NCI-H524 (cell line): ENCODE results near the gene MEA1.

Experiments
- DNase-seq, 2 experiments: peaks; one replicate each; lab custom pipeline; 2025; lab: John Stamatoyannopoulos, UW

Gene MEA1

DNA sequence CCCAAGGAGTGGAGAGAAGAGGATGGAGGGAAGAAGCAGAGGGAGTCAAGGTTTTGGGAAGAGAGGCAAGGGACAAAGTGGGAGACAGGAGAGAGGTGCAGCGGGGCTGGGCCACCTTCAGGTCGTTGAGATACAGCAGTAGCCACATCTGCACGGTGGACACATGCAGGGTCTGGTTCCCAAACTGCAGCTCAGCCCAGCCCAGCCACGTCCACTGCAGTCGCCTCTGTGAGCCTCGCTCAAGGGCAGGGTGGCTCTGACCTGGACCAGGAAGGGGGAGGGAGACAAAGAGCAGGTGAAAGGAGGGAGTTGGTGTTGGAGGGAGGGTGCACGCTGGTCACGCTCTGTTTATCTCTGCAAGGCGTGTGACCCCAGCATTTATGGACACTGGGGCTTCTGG, 25.0 kb upstream of the MEA1 start:
- DNase-seq = no peak

- no peak for DNase-seq
These were observed 24.0 kb upstream of the MEA1 start for GRCh38 chr6:43037706-43038105.

GRCh38 chr6:43037197-43037596, 23.5 kb upstream of the MEA1 start:
- DNase-seq = no peak

- DNase-seq = no peak
These were observed 23.0 kb upstream of the MEA1 start for GRCh38 chr6:43036712-43037111.

GRCh38 chr6:43035495-43036194, 21.9 kb upstream of the MEA1 start:
- no peak for DNase-seq

DNA sequence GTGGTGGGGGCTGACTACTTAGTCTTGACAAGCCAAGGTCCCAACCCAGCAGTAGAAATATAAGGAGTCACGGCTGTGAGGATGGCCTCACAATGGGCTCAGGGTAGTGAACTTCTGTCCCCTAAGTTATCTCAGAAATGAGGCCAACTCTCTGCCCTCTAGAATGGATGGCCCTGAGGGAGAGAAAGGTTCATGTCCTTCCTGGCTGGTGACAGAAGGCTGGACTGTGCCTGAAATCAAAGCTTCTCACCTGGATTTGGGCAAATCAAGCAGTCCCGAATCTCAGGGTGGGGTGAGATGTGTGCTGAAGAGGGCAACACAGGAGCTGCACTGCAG, 20.4 kb upstream of the MEA1 start:
- no peak for DNase-seq

DNA sequence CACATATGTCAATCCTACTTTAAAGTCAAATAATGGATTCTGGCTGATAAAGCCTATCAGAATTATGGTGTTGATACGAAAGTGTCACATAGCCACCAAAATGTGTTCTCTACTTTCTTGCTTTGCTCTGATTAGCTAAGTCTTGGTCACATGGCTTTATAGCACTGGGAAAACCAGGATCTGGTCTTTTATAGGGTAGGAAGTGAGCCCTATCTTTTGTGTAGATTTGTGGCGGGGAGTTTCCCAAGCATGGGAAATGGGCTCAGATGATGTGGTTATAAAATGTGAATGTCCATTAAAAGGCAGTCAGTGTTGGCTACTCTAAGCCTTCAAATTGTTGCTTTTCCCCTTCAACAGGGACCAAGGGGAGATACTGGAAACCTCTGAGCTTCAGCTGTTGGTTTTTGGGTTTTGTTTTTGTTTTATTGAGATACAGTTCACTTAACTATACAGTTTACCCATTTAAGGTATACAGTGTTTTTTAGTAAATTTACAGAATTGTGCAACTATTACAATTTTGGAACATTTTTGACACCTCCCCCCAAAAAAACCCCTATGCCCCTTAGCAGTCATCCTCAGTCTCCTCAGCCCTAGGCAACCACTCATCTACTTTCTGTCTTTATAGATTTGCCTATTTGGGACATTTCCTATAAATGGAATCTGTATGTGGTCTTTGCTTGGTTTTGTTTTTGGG, 19.9 kb upstream of the MEA1 start:
- no peak for DNase-seq

- no peak for DNase-seq
These were observed 18.6 kb upstream of the MEA1 start for GRCh38 chr6:43032326-43032725.

GRCh38 chr6:43029120-43029519, 15.4 kb upstream of the MEA1 start:
- DNase-seq = no peak

DNA sequence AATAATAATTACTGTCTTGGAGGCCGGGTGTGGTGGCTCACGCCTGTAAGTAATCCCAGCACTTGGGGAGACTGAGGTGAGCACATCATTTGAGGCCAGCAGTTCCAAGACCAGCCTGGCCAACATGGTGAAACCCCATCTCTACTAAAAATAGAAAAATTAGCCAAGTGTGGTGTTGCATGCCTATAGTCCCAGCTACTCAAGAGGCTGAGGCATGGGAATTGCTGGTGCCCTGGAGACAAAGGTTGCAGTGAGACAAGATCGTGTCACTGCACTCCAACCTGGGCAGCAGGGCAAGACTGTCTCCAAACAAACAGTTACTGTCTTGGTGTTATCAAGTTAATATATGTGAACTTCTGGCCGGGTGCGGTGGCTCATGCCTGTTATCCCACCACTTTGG, 12.6 kb upstream of the MEA1 start:
- no peak for DNase-seq

DNA sequence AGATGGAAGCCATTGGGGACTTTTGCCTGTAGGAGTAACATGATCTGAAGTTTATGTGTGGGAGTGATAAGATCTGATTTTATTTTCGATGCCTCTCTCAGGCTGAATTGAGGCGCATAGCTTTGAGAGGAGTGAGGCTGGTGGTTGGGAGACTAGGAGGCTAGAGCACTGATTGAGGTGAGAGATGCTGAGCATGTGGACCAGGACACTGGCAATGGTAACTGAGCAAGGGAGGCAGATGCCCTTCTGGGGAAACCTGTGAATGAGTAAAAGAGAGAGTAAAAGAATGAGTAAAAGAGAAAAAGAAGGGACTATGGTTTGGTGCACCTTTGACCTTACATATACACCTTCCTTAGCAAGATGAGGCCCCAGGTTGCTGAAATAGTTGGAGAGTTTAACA, 10.7 kb upstream of the MEA1 start:
- no peak for DNase-seq

- peak in 1 of 2 experiments; percentile 60 for DNase-seq
These were observed 7.7 kb upstream of the MEA1 start, which contains the start of gene RRP36 for GRCh38 chr6:43021270-43022047. RRP36 (plus strand) TSS chr6:43021623; CDS start chr6:43021655, 32 bp downstream.

DNA sequence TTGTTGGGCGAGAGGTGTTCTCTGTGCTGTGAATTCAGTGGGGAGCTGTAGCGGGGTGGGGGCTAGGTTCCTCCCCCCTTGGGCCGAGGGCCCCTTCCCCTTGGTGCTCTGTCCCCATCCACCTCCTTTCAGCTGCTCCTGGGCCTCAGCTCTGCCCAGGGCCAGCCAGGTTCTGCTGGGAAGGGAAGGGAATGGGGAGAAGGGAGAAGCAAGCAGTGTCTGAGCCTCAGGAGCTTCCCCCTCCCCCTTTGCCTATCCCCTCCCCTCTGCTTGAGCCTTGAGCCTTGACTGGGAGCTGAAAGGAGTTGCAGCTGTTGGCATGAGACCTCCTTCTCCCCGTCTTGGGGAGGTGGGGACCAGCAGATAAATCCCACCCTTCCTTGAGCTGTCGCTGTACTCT, 7.1 kb upstream of the MEA1 start:
- DNase-seq = peak in 1 of 2 experiments; percentile 38

DNA sequence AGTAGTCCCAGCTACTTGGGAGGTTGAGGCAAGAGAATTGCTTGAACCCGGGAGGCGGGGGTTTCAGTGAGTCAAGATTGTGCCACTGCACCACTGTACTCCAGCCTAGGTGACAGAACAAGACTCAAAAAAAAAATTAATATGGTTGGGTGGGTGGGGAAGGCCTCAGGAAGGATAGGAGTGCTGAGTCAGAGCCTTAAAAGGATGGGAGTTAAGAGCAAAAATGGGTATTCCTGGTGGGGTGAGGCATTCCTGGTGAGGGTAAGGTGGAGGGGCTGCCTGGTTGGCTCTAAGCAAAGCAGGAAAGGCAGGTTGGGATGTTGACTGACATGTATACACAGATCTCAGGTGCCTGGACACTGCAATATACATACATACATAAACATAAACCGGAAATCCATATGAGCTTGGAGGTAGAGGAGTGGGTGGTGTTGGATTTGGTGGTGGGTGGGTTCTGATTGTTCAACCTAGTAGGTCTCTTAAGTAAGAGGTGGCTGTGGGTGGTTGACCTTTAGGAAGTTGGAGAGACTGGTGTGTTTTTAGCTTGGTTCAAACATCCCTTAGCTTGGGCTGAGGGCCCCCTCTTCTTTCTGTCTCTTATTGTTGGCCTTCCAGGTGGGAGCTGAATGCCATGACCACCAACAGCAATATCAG, 6.4 kb upstream of the MEA1 start:
- DNase-seq = no peak

- no peak for DNase-seq
These were observed 5.4 kb upstream of the MEA1 start for GRCh38 chr6:43019152-43019551.

DNA sequence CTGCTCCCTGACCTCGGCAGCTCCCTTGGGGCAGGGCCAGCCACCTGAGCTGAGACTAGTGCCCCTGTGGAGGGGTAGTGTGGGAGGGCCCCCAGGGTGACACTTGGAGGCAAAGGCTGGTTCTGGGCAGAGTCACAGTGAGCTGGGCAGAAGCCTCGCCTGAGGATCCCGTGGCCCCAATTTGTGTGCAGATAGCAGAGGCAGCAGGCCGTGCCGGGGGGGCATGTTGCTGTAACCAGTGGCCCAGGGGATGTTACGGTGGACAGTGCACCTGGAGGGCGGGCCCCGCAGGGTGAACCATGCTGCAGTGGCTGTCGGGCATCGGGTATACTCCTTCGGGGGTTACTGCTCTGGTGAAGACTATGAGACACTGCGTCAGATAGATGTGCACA, 3.2 kb upstream of the MEA1 start:
- no peak for DNase-seq

DNA sequence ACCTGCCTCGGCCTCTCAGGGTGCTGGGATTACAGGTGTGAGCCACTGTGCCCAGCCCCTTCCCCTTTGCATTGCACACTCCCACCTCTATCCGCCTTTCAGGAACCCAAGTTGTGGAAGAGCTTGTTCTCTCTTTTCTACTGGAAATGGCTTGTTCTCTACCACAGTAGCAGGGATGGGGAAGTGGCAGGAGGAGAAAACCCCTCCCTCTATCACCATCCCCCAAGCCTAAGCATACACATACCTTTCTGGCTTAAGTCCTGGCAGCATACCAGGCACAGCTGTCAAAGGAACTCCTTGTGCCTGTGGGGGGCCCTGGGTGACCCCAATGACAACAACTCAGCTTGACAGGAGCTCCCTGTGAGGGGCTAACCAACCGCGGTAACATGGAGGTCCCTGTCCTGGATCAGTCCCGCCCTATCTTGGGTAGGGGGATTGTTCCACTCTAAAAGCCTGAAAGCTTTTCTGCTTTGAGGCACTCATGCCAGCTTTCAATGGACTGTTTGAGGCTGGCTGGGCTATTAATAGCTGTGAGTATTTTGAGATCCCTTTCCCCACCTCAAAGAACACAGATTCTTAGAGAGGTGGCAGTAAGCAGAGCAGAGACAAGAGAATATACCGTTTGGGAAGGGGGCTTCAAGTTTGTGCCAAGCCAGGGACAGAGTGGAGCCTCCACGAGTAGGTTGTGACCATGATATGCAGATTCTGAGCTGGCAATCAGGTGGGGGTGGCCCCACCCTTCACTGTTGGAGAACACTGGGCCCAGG, 2.6 kb upstream of the MEA1 start:
- no peak for DNase-seq

GRCh38 chr6:43014434-43014909, 726 bp upstream of the MEA1 start:
- no peak for DNase-seq

- no peak for DNase-seq
These were observed 476 bp downstream of the MEA1 start for GRCh38 chr6:43013097-43013842.

- DNase-seq = no peak
These were observed 1.4 kb downstream of the MEA1 start for GRCh38 chr6:43012364-43012763.

DNA sequence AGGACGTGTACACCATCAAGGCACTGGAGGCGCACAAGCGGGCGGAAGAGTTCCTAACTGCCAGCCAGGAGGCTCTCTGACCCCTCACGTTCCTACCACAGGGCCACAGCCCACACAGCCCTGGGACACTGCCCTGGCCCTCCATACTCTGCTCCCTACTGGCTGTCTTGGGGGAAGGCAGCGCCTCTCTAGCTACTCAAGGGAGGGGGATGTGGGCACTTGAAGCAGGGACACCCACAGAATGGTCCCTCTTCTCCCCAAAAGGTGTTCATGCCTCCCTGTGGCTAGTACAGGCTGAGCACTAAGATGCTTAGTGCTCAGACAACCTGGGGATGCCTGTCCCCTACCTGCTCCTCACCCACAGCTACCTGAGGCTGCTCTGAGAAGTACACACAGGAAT, 2.5 kb downstream of the MEA1 start:
- no peak for DNase-seq
